HG03558 (cell line): ENCODE measurements around the gene MAVS.
"Not testable (repeated sequence)": the region's sequence is repeated elsewhere in the genome, so short reads cannot be mapped to it uniquely, and the experiment has no call there.

Source experiments
- ATAC-seq: cut with Tn5 transposase; IDR thresholded peaks from one replicate; pipeline ENCODE4 v1.9.1; 2021; ENCODE audit warnings: moderate number of reproducible peaks; ENCODE audit not compliant: unreplicated experiment; ENCODE audit errors: extremely low read depth

Gene MAVS

GRCh38 chr20:3814928-3815495 is 31.6 kb upstream of the MAVS start:
- no peak for ATAC-seq

DNA sequence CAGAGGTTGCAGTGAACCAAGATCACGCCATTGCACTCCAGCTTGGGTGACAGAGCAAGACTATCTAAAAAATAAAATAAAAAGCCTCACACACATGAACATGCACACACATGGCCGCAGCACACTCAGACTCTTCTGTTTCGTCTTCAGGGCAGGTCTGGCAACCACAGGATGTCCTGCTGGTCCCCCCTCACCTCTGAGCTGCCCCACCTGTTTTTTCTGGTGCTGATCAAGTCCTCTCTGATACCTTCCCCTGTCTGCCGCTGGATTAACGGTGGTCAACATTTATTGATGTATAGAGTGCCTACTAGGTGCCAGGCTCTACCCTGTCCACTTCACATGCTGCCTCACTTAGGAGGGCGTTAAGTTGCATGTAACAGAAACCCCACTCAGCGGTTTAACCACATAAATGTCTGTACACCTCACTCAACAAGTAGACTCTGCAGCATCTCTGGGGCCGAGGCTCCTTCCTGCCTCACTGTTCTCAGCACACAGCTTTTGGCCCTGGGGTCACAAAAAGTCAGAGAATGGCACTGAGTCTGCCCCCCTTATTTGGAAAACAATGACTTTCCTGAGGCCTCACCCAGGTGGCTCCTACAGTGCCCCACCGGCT is 30.8 kb upstream of the MAVS start:
- no peak for ATAC-seq

- ATAC-seq: no peak
Measured at GRCh38 chr20:3818155-3819151, 28.2 kb upstream of the MAVS start.

DNA sequence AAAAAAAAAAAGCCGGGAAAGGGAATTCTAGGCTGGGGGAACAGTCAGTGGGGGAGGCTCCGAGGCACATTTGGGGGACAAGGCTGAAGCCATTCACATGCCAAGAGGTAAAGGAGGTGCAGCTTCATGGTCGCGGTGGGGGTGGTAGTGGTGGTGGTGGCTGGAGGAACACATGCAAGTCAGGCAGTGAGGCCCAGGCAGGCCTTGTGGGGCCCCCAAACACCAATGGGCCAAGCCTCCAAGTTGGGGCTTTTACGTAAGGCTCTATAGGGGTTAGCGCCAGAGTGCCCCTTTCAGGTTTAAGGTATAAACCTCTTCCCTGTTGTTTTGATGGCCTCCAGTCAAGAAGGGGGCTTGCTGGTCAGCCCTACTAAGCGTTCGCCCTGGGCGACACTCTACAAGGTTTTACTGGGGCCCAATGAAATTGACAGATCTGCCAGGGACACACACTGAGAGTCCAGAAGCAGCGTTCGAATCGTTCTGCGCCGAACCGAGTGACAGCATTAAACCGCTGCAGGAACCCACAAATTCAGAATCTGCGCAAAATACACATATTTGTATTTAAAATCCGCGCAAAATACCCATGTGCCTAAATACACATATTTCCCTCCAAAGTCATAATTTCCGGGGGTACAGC is 27.1 kb upstream of the MAVS start:
- no peak for ATAC-seq

- ATAC-seq: peak; percentile 70
Measured at GRCh38 chr20:3820048-3820900, 26.4 kb upstream of the MAVS start, which contains the start of gene AP5S1. AP5S1 (plus strand) TSS chr20:3820547; CDS start chr20:3822118, 1,571 bp downstream.

- no peak for ATAC-seq
Measured at GRCh38 chr20:3820901-3821727, 25.5 kb upstream of the MAVS start.

DNA sequence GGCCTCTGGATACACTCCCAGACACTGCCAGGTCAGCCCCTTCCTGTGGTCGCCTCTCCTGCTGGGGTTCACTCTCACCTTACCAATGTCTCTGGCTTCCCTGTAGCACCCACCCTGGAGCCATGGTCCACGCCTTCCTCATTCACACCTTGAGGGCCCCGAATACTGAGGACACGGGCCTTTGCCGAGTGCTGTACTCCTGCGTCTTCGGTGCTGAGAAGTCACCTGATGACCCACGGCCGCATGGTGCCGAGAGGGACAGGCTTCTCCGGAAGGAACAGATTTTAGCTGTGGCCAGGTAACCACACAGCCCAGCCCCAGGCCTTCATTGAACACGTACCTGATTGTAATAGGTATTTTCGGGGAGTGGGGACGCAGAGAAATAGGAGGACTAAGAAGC is 24.6 kb upstream of the MAVS start:
- no peak for ATAC-seq

DNA sequence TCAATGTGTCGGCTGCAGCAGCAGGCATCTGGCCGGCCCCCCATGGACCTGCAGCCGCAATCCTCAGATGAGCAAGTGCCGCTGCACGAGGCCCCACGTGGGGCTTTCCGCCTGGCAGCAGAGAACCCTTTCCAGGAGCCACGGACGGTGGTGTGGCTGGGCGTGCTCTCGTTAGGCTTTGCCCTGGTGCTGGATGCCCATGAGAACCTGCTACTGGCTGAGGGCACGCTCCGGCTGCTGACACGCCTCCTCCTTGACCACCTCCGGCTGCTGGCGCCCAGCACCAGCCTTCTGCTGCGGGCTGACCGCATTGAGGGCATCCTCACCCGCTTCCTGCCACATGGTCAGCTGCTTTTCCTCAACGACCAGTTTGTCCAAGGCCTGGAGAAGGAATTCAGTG is 22.8 kb upstream of the MAVS start:
- ATAC-seq: no peak

- no peak for ATAC-seq
Measured at GRCh38 chr20:3825526-3825925, 21.1 kb upstream of the MAVS start.

GRCh38 chr20:3826420-3826819 is 20.2 kb upstream of the MAVS start:
- ATAC-seq: no peak

- ATAC-seq: no peak
Measured at GRCh38 chr20:3828798-3829197, 17.8 kb upstream of the MAVS start.

- not testable (repeated sequence) for ATAC-seq
Measured at GRCh38 chr20:3829891-3830290, 16.7 kb upstream of the MAVS start.

GRCh38 chr20:3836132-3836531 is 10.5 kb upstream of the MAVS start:
- ATAC-seq: no peak

- ATAC-seq: no peak
Measured at GRCh38 chr20:3839328-3839727, 7.3 kb upstream of the MAVS start.

GRCh38 chr20:3840201-3840600 is 6.4 kb upstream of the MAVS start:
- ATAC-seq: not testable (repeated sequence)

- no peak for ATAC-seq
Measured at GRCh38 chr20:3842348-3842930, 4.2 kb upstream of the MAVS start.

DNA sequence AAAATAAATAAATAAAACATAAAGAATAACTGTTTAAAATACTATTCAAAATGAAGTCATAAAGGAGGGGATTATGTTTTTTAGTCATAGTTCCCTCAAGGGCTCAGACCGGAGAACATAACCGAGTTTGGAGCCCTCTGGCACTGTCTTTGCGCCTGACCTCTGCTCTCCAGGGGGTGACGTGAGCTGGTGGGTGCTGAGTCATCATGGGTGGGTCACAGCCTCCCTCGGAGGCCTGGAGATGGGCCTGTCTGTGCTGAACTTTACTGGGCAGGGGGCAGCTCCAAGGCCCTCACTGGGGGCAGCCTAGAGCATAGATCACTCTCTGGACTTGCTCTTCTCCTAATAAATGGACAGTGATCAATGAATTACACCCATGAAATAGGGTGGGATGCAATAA is 3.1 kb upstream of the MAVS start:
- ATAC-seq: no peak

DNA sequence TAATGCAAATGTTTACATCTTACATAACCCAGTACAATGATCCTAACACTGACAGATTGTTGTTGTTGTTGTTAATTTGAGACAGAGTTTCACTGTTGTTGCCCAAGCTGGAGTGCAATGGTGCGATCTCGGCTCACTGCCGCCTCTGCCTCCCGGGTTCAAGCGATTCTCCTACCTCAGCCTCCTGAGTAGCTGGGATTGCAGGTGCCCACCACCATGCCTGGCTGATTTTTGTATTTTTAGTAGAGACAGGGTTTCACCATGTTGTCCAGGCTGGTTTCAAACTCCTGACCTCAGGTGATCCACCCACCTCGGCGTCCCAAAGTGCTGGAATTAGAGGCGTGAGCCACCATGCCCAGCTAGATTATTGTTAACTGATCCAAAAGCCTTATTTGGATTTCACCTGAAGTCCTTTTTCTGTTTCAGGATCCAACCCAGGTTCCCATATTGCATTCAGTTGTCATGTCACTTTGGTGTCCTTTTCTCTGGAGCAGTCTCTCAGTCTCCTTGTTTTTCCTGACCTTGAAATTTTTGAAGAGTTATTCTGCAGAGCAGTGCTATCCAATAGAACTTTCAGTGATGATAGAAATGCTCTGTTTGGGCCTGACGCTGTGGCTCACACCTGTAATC is 2.5 kb upstream of the MAVS start:
- ATAC-seq: not testable (repeated sequence)
